Right atrium auricular region (tissue), 2 donors: Measurements from ENCODE around the gene ST7. TPM values are rescaled to one million over a fixed set of nuclear protein-coding genes. Genes with fewer than 3 reads are reported as not detected.
A peak's percentile ranks its signal among the peaks of the same experiment; 100 is the strongest.

Experiments used
- DNase-seq: peaks from one replicate; pipeline ENCODE4 v3.0.0-alpha.2; 2019; ENCODE audit warnings: low spot score
- H3K27ac ChIP-seq, 2 donors: fragments of 200-600 bp; sonication (generic); 1 replicate in 1 of 2; 2 replicates in 1 of 2; pipeline ENCODE4 v1.5.1; 2016 to 2019
- H3K27me3 ChIP-seq, 2 donors: fragments of 200-600 bp; sonication (generic); one replicate each; pipeline versions ENCODE4 v1.5.1 to v1.6.0; 2017 to 2019
- H3K36me3 ChIP-seq: fragments of 200-600 bp; sonication (generic); one replicate; pipeline ENCODE4 v1.5.1; 2016
- H3K4me1 ChIP-seq, 2 donors: fragments of 200-600 bp; sonication (generic); one replicate each; pipeline versions ENCODE4 v1.5.1 to v1.6.0; 2017 to 2019
- H3K4me3 ChIP-seq, 2 donors: fragments of 200-600 bp; sonication (generic); 1 replicate in 1 of 2; 2 replicates in 1 of 2; pipeline ENCODE4 v1.5.1; 2017 to 2019; ENCODE audit warnings: mild to moderate bottlenecking in 1 of 2, moderate library complexity in 1 of 2
- H3K9me3 ChIP-seq, 2 donors: fragments of 200-600 bp; sonication (generic); one replicate each; pipeline ENCODE4 v1.5.1; 2019
- total RNA-seq, 2 donors: library from RNA; depleted of rRNA; stranded (reverse); fragments of >200 nt; gene quantifications; one replicate each; pipeline ENCODE4 v1.1.0, GENCODE V29; 2016
- TF ChIP-seq, protein P1 (sequence below), 2 donors: fragments of 200-600 bp; sonication (generic); IDR thresholded peaks; one replicate each; pipeline ENCODE4 v1.5.1; 2019; ENCODE audit warnings: antibody characterized with exemption in 2 of 2

ST7 gene
- total RNA-seq, 2 donors from 2014 or later: 45.4 to 48.1 TPM

GRCh38 chr7:117014099-117014656, 60.9 kb downstream of the ST7 start:
- DNase-seq: no peak
- Histone ChIP-seq H3K4me1 (peaks cover 0 to 48% of the 10 kb centered on the region in 2 donors), H3K4me3 (no peak overlapping the region), H3K27ac (peak overlapping the region; percentile 35 to 67), H3K27me3 (no peaks in the 10 kb centered on the region), H3K36me3 (no peaks in the 10 kb centered on the region), H3K9me3 (no peaks in the 10 kb centered on the region)
- TF ChIP-seq, protein P1, sequence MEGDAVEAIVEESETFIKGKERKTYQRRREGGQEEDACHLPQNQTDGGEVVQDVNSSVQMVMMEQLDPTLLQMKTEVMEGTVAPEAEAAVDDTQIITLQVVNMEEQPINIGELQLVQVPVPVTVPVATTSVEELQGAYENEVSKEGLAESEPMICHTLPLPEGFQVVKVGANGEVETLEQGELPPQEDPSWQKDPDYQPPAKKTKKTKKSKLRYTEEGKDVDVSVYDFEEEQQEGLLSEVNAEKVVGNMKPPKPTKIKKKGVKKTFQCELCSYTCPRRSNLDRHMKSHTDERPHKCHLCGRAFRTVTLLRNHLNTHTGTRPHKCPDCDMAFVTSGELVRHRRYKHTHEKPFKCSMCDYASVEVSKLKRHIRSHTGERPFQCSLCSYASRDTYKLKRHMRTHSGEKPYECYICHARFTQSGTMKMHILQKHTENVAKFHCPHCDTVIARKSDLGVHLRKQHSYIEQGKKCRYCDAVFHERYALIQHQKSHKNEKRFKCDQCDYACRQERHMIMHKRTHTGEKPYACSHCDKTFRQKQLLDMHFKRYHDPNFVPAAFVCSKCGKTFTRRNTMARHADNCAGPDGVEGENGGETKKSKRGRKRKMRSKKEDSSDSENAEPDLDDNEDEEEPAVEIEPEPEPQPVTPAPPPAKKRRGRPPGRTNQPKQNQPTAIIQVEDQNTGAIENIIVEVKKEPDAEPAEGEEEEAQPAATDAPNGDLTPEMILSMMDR (IDR thresholded peaks at IDR 0.05): no peak

DNA sequence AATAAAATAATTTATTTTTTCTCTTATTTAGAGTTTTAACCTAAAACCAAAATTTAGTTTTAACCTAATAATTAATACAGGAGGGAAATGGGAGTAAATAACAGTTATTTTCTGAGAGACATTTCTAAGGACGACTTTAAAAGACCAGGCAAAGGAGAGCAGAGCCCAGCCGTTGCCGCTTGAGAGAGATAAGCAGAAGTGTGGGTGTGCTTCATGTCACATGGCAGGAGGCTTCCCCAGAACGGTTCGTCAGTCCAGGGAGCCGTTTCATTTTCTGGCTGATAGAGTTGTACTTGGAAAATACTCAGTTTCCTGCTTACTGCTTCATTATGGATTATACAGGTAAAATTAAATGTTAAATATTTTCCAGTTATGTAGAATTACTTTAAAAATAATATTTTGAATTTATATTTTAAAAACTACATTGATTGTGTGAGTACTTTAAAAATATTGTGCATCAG, 61.4 kb downstream of the ST7 start:
- peak overlapping the region; percentile 35 to 67 for H3K27ac ChIP-seq
- no peaks in the 10 kb centered on the region for H3K27me3 ChIP-seq
- H3K9me3 ChIP-seq: no peaks in the 10 kb centered on the region
- DNase-seq: peak; percentile 72
- no peak overlapping the region for H3K4me3 ChIP-seq
- H3K4me1 ChIP-seq: peaks cover 0 to 49% of the 10 kb centered on the region in 2 donors
- no peaks in the 10 kb centered on the region for H3K36me3 ChIP-seq
- TF ChIP-seq, protein P1 (IDR thresholded peaks at IDR 0.05): no peak

DNA sequence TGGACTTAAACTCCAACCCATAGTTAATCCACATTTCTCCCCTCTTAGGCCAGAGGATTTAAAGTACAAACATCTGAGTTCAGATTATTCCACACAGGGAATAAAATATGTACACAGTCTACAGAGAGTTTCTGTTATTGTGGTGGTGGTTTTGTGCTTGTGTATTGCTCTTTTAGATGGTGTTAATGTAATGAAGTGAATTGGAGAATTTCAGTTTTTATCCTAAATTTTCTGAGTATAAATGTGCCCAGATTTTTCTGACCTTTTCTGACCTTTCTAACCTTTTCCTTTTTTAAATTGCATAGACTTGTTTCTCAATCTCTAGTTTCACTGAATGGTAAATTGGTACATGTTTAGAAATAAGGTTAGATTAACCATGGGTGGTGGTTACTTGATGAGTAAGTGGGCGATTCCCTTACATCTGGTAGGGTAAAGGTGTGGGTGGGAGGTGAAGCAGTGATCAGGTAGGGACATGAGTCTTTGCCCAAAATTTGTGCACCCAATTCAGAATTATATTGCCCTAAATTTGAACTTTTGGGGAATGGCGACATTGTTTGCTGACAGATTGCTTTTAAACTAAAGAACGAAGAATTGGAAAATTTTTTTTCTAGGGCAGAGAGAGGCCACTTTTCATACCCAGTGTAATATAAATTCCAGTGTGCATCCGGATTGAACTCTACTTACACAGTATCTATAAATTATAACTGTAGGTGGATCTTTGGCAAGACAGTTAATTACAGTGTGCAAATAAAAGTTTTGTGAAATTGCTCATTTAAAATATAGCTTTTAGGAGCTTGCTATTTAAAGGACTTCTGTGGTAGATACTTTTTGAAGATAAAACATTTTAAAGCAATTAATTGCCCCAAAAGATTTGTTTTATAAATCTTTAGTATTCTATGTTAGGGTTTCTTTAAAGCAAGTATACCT, 62.2 kb downstream of the ST7 start:
- no peaks in the 10 kb centered on the region for H3K36me3 ChIP-seq
- no peak overlapping the region for H3K4me3 ChIP-seq
- no peak for DNase-seq
- TF ChIP-seq, protein P1 (IDR thresholded peaks at IDR 0.05): no peak
- H3K4me1 ChIP-seq: peaks cover 0 to 58% of the 10 kb centered on the region in 2 donors
- H3K9me3 ChIP-seq: no peaks in the 10 kb centered on the region
- H3K27ac ChIP-seq: peak overlapping the region; percentile 35 to 67
- H3K27me3 ChIP-seq: no peaks in the 10 kb centered on the region

GRCh38 chr7:117017017-117017451, 63.7 kb downstream of the ST7 start:
- Histone ChIP-seq H3K4me1 (peaks cover 0 to 55% of the 10 kb centered on the region in 2 donors), H3K27ac (peak overlapping the region in 1 of 2 donors; percentile 21), H3K9me3 (no peaks in the 10 kb centered on the region), H3K27me3 (no peaks in the 10 kb centered on the region), H3K4me3 (no peak overlapping the region), H3K36me3 (no peaks in the 10 kb centered on the region)
- no peak for DNase-seq
- TF ChIP-seq, protein P1 (IDR thresholded peaks at IDR 0.05): no peak

GRCh38 chr7:117017702-117018266, 64.5 kb downstream of the ST7 start:
- Histone ChIP-seq H3K27me3 (no peaks in the 10 kb centered on the region), H3K4me1 (peaks cover 0 to 55% of the 10 kb centered on the region in 2 donors), H3K4me3 (no peak overlapping the region), H3K36me3 (no peaks in the 10 kb centered on the region), H3K9me3 (no peaks in the 10 kb centered on the region), H3K27ac (peak overlapping the region; percentile 8 to 21)
- TF ChIP-seq, protein P1 (IDR thresholded peaks at IDR 0.05): no peak
- DNase-seq: no peak
